ENCODE data around the gene NLGN1.
"Not testable (repeated sequence)": the region's sequence is repeated elsewhere in the genome, so short reads cannot be mapped to it uniquely, and the experiment has no call there.

NLGN1 gene

DNA sequence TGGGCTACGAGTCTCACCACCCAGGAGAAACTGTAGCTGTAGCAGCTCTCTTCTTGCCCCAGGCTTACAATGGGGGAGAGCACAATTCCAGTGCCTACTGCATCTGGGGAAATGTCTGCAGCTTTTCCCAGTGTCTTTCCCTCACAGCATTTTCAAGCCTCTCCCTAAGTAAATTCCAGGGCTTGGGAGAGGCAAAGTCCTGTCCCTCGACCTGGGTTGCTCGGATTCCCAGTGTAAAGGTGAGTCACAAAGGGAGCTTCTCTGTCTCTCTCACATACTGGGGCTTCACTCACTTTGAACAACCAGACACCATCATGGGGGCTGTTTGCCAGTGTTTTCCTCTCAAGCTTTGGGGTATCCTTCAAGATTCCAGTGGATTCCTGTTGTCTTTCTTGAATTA lies 772.2 kb downstream of the NLGN1 start:
- DNase-seq (ENCODE audit: low read depth): no peak

DNA sequence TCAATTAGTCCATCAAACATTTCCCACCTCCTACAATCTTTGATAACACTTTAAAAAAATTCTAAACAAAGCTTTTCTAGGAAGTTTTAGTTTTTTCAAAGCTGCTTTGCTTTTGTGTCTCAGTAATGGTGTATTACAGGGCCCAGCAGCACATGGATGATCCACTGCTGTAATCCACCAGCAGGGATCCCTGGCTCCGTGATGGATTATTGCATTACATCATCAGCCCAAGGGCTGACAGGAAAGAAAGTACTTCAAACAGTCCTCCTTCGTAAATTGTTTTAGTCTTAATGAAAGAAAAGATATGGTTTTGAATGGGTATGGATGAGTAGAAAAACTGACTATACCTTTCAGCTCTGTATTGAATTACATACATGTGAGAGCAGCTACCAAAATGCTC lies 772.7 kb downstream of the NLGN1 start:
- DNase-seq (ENCODE audit: low read depth): no peak

DNA sequence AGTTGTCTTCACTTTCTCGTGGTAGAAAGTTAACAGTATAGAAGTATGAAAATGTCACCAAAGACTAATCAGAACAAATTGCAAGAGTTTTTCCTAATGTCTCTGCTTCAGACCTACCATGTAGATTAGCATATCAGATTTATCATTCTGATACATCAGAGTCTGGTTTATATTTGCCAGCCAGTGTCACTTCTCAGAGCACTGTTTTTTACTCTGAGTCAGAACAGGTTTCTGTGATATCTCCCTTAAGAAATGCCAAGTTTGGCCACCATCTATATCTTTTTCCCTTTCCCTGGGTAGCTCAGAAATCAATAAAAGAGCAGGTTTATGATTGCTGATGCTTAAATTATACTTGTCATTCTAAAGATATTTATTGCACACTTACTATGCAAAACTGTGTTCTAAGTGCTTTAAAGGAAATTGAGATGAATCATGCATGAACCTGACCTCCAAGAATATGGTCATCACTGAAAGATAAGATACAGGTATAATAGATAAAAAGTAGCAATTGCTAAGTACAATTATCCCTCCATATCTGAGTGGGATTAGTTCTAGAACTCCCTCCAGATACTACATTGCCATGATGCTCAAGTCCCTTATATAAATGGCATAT lies 788.9 kb downstream of the NLGN1 start:
- no peak for DNase-seq (ENCODE audit: low read depth)

DNA sequence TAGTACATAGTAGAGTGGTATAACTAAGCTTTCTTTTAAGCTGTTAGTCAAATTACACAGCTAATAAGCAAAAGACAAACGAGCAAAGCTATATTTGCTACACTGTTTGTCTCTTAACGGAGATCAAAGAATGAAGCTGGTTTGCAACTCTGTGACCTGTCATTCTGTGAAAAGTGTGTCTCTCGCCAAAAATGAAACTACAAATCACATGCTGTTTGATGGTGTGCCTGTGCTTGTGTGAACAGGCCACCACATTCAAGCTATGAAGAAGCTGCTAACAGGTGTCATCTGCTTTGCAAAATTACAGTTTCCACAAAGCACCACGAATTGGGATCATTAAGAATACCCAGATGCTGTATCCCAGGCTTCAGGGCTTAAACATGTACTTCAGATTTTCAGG lies 793.8 kb downstream of the NLGN1 start:
- DNase-seq (ENCODE audit: low read depth): no peak

DNA sequence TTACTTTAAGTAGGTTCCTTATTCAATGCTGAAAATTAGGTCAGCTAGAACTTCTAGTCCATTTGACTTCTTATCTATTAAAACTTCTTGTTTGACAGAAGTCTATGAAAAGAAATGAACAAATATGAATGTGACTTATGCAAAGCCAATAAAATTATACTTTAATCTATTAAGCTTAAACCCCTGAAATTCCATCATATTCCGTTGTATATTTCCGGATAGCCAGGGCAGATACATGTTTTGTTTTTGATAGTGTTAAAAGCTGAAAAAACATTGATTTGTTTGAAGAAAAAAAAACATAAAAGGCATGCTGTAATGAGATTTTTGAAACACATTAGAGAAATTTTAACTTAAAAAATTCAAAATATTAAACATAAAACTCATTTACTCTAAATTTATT lies 794.4 kb downstream of the NLGN1 start:
- DNase-seq (ENCODE audit: low read depth): no peak

DNA sequence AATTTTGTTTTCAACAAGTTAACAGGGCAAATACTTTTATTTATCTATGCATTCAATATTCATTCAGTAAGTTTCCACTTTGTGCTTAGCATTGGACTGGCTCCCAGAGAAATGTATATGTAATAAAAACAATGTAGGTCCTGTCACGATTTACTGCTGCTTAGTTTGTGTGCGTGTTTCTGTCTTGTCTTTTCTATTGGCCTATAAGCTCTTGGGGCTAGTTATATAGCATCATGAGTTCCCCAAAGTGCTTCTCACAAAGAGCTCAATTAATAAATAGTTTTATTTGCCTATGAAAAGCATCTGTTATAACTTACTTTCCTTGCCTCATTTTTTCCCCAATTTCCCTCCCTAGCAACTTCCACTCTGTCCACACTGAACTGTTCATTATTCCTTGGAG lies 794.9 kb downstream of the NLGN1 start:
- DNase-seq (ENCODE audit: low read depth): no peak

DNA sequence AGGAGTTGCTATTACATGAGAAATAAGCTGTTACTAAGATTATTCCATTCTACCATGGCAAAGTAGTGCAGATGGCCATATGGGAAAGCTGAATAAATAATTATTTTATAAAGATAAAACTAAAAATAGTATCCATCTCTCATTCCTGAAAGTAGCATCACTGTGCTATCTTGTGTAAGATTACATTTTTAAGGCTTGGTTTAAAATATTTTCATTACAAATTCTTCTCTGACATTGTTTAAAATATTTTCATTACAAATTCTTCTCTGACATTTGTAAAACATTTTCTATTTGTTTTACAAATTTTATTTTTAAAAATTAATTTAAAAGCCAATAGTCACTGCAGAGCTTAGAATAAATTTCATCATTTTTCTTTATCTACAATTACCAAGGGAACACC lies 796.1 kb downstream of the NLGN1 start:
- no peak for DNase-seq (ENCODE audit: low read depth)

DNA sequence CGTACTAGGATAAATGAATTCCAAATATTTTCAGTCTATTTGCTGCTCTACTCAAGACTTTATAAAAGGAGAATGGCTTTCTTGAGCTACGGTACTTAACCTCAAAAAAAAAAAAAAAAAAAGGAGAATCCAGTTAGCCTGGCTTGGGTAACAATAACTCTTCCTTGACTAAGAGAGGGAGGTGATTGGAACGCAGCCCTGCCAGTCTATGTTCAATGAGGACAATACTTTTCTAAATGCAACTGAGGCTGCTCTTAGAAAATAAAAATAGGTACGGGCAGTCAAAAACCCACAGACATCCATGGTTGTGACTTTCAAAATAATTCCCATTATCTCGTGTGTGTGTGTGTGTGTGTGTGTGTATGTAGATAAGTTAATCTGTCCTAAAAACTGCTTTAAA lies 799.9 kb downstream of the NLGN1 start:
- DNase-seq (ENCODE audit: low read depth): no peak

DNA sequence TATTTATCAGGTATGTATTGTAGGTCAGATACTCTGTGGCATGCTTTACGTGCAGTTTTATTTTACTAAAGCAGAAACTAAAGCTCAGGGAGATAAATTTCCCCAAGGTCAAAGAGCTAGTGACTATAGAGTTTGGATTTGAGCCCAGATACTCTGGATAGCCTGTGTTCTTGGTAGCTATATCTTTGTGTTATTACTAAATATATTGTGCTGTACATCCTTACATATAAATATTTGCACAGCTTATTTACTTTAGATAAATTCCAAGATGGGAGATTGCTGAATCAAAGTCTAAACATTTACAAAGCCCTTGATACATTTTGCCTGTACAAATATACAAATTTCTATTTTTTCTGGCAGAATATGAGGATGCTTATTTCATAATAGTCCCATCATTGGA lies 800.7 kb downstream of the NLGN1 start:
- no peak for DNase-seq (ENCODE audit: low read depth)

DNA sequence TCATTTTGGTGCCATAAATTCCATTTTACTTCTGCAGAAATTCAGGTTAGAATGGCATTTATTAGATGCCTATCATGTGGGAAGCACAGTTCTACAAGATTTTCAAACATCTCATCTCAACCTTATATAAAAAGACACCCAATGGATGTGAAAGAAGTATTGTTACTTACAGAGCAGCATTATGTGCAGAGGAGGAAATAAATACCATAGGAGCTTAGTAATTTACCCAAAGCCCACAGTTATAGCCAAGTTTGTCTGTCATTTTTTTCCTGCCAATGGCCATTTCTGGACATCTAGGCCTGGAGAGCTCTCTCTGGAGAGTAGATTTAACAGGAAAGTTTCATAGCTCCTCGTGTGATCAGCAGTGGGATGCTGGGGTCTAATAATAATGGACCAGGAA lies 802.2 kb downstream of the NLGN1 start:
- no peak for DNase-seq (ENCODE audit: low read depth)

DNA sequence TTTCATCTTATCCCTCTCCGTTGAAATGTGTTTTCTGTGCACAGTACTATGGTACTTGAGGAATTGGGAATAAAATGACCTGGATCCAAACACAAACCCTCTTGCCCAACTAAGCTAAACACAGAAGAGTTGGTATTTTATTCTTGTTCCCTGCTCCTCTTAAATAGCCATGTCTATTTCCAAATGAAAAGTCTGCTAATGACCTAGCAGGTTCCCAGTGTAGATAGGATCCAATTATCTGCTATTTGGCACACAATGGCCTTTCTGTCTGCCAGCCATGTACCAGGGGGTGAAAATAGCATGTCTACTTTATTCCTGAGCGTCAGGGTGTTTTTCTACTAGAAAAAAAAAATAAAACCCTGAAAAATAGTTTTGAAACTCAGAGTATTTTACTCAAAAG lies 804.6 kb downstream of the NLGN1 start:
- DNase-seq (ENCODE audit: low read depth): no peak

DNA sequence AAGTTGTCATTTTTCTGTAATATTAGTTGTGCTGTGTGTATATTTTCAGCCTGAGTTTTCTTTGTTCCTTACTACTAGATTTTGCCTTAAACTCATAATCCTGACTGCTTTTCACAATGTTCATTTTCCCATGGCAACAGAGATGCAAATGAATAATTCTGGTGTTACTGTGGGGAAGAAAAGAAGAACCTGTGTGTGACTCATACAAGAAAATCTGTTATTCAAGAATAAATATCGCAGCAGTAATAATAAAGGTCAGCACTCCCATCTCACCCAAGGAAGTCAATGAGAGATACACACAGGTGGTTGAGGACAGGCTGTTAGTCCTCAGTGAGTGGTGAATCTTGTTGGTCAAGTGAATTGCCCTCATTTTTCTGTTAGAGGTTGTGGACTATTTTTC lies 805.0 kb downstream of the NLGN1 start:
- no peak for DNase-seq (ENCODE audit: low read depth)

DNA sequence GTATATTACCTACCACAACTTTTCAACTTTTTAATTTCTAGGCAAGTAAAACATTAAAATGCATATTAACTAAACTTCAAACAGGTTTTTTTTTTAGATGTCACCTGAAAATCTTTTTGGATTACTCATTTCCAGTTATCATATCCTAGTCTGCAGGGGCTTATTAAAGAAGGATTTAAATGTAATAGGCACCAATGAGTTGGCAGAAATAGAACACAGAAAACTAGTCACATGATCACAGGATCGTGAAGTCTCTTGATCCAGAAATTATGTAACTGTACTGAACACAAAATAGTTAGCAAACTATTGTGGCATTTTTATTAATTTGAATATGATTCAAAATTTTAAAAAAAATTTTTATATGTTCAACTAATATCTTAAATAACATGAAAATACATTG lies 807.2 kb downstream of the NLGN1 start:
- no peak for DNase-seq (ENCODE audit: low read depth)

DNA sequence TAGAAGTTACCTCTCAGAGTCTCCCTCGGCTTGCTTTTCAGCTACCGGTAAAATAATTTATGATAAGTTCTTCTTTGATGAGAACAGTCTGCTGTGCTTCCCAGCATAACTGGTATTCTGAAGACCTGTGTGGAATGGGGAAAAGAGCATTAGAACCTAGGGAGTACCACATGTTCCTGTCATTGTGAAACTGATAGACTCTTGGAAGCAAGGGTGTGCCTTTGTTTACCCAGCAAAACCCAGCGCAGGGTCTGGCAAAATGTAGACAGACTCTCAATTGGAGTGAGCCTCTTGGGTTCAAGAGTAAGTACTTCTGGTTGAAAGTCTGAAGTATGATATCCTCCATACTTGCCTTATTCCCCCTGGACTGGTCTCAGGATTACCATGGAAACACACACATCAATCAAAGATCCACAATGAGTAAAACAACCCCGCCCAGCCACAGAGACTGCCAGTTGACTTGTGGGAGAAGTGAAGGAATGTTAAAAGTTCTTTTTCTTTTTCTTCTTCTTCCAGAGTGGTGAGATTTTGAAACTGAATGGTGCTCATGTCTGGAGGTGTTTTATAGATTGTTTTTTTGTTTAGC lies 809.2 kb downstream of the NLGN1 start:
- no peak for DNase-seq (ENCODE audit: low read depth)

DNA sequence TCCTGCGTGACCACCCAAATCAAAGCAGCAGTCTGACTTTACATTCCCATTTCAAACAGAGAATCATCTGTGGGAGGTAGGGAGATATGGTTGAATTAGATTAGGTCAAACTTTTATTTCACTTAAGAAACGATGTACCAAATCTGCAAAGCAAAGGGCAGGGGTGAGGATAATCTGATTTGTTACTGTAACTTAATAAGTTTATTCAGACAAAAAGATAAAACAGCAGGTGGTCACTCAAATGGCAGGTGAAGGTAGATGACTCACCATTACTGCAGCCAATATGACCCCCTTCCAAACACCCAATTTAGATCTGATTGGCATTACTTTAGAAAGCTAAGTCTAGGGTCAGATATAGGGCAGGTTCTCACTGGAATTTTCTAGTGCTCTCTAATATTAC lies 810.6 kb downstream of the NLGN1 start:
- DNase-seq (ENCODE audit: low read depth): no peak

DNA sequence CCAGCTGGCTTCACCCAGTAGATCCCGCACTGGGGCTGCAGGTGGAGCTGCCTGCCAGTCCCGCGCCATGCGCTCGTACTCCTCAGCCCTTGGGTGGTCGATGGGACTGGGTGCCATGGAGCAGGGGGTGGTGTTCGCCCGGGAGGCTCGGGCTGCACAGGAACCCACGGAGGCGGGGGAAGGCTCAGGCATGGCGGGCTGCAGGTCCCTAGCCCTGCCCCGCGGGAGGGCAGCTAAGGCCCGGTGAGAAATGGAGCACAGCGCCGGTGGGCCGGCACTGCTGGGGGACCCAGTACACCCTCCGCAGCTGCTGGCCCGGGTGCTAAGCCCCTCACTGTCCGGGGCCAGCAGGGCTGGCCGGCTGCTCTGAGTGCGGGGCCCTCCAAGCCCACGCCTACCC lies 814.4 kb downstream of the NLGN1 start:
- not testable (repeated sequence) for DNase-seq (ENCODE audit: low read depth)

DNA sequence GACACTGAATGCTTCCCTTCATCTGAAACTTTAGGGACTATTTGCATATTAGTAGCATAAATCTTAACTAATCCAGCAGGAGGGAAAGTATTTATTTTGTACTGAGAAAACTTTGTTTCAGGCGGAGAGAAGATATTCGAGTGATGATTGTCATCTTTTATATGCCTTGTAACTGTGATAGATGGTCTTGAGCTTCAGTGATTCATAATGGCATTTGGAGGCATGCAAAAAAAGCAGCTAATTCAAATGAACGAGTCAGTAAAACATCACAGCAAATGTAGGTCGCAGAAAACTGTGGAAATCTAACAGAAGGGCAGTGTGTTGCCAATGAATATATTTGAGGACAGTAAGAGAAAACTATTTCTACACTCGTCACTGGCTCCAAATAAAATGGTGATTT lies 817.9 kb downstream of the NLGN1 start:
- no peak for DNase-seq (ENCODE audit: low read depth)

DNA sequence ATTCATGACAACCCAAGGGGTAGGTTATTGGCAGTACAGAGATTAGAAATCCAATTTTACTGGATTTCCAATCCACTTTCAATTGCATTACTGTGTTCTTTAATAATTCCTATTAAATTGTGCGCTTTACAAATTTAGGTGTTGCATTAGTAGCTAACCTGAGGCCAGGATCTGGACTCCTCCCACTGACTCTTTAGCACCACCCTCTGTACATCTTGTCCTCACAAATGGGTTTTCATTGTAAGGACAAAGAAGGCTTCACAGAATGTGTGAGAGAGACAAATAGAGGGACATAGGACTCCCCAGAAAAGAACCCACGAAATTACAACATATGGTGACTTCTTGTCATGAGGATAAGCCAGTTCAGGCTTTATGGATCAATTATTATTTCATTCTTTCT lies 818.5 kb downstream of the NLGN1 start:
- DNase-seq (ENCODE audit: low read depth): no peak

DNA sequence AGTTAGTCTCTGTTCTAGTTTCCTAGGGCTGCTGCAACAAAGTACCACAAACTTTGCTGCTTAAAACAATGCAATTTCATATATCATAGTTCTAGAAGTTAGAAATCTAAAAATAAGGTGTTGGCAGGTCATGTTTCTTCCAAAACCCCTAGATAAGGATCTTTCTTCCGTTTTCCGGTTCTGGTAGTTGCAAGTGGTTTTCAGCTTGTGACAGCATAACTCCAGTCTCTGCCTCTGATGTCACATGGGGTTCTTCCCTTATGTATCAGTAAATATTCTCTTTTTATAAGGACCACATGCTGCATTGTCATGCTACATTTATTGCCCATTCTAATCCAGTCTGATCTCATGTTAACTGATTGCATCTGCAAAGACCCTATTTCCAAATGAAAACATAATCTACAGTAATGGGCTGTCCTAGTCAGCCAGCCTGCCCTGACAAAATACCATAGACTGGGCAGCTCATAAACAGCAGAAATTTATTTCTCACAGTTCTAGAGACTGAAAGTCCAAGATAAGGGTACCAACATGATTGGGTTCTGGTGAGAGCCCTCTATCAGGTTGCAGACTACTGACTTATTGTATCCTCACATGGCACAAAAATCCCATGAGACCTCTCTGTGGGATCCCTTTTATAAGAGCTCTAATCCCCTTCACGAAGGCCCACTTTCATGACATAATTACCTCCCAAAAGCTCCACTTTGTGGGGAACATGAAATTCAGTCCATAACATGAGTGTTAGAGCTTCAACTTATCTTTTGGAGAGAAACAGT lies 819.6 kb downstream of the NLGN1 start:
- DNase-seq (ENCODE audit: low read depth): no peak

DNA sequence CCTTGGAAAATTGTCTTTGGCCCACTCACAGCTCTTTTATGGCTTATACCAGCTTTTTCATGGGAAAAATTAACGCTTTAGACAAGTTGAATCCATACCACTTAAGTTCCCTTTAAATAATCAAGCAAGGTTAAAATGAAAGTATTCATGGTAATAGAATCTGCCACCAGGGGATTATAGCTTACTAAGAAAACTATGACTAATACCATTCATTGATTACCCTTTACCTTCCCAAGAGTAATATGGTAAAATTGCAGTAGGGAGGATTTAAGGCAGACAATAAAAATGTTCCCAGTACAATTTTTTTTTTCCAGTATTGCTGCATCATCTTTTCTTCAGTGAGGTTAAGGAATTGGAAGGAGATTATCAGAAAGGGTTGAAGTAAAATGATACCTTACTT lies 820.5 kb downstream of the NLGN1 start:
- DNase-seq (ENCODE audit: low read depth): no peak

DNA sequence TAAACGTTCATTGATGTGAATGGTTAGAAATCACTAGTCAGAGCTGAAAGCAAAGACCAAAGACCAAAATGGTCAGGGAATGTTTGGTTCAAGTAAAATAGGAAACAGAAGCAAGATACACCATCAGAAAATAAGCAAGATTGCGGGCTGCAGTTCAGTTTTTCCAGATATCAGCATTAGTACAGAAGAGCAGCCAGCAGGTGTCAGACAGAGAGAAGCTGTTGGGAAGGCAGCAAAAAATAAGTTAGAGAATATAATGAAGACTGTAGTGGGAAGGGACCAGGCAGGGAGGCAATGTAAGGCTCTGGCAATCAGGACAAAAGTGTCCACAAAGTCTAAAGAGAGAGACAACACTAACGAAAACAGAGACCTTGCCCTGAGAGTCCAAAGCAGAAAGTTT lies 822.2 kb downstream of the NLGN1 start:
- no peak for DNase-seq (ENCODE audit: low read depth)

DNA sequence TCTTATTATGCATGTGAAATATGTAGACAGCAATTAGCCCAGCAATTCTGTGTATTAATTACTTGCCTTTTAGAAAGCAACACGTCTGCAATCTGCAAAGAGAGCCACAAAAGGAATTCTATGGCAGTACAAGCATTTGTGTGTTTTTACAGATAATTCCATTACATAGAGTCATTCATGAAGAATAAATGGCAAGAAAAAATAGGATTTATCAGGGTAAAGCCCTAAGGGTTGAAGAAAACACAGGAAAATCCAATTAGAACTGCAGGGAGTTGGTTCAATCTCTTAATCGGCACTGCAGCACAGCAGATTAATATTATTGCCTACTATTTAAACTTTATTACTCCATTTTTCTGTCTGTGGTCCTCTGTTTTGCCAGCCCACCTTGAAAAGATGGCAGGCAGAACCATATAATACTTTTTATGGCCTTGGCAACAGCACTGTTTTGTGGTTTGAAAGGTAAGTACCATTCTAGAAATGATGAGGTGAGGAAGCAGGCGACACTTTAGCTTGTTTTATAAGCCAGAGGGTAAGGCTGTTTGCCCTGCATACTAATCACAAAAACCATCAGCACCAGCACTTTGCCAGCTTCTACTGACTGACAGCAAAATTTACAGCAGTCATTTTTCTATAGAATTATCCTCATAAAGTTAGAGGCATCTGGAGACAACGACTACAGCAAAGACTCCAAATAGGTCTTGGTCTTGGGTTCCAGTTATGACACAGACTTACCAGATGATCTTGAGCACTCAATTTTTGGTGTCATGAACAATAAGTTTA lies 823.4 kb downstream of the NLGN1 start:
- DNase-seq (ENCODE audit: low read depth): no peak

DNA sequence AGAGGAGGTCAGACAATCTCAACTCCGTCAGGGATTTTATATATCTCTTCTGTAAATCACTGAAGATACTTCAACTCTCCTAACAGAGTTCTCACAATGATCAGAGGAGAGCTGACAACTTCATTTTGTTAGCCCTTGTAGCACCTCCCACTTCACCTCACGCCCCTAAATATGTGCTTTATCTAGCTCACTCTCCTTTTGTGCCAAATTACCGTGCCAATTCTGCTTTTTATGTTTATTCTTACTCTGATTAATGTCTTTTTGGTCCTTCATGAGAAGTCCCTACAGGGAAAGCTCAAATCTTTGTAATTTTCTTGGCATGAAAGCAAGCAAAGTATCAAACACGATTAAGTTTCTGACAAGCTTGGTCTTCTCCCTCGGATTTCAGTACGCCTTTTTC lies 825.5 kb downstream of the NLGN1 start:
- no peak for DNase-seq (ENCODE audit: low read depth)
